Type B pancreatic cell (in vitro differentiated cells): ENCODE measurements around the gene EMID1. TPM values are rescaled to one million over a fixed set of nuclear protein-coding genes. Genes with fewer than 3 reads are reported as not detected.

Experiments used
- DNase-seq: peaks from one replicate; pipeline ENCODE4 v3.0.0; 2021; ENCODE audit warnings: mixed read lengths; ENCODE audit not compliant: unreplicated experiment; ENCODE audit errors: extremely low spot score
- H3K27ac Mint-ChIP-seq: 2 replicates; pipeline ENCODE4 v1.8.0; 2021; ENCODE audit warnings: mild to moderate bottlenecking, mixed read lengths
- H3K27me3 Mint-ChIP-seq: 2 replicates; pipeline ENCODE4 v1.8.0; 2021; ENCODE audit warnings: mixed read lengths
- H3K36me3 Mint-ChIP-seq: 2 replicates; pipeline ENCODE4 v1.8.0; 2021; ENCODE audit warnings: mixed read lengths
- H3K4me1 Mint-ChIP-seq: one replicate; pipeline ENCODE4 v1.8.0; 2021; ENCODE audit warnings: mixed read lengths; ENCODE audit not compliant: unreplicated experiment
- H3K4me3 Mint-ChIP-seq: 2 replicates; pipeline ENCODE4 v1.8.0; 2021; ENCODE audit warnings: mild to moderate bottlenecking, mixed read lengths
- H3K9me3 Mint-ChIP-seq: 2 replicates; pipeline ENCODE4 v1.8.0; 2021; ENCODE audit warnings: mixed read lengths
- total RNA-seq: library from RNA; stranded (reverse); gene quantifications from 2 replicates; pipeline ENCODE4 v1.2.1, GENCODE V29; 2021; ENCODE audit warnings: low replicate concordance
- TF ChIP-seq, protein P1 (sequence below): fragments of 200-600 bp; sonication (generic); conservative IDR thresholded peaks from 2 replicates; pipeline ENCODE4 v1.5.0; 2021; ENCODE audit warnings: antibody characterized with exemption, mild to moderate bottlenecking

EMID1 gene
- total RNA-seq, 1 donor from 2014 or later: 11.4 TPM

DNA sequence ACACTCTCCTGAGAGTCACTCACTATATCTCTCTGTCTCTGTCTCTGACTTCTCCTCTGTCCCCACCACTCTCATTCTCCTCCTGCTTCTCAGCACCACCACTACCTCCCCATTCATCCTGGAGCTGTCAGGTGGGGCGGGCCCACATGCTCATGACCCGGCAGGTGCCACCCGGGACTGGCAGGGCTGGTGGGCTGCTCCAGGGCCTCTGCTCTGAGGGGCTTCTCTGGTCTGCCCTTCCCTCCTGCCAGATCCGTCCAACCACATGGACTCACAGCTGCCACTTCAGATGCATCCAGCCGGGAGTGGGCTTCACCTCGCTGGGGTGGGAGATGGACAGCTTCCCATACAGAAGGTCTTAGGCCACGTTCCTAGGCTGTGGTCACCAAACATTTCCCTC is 4.8 kb upstream of the EMID1 start:
- TF ChIP-seq, protein P1, sequence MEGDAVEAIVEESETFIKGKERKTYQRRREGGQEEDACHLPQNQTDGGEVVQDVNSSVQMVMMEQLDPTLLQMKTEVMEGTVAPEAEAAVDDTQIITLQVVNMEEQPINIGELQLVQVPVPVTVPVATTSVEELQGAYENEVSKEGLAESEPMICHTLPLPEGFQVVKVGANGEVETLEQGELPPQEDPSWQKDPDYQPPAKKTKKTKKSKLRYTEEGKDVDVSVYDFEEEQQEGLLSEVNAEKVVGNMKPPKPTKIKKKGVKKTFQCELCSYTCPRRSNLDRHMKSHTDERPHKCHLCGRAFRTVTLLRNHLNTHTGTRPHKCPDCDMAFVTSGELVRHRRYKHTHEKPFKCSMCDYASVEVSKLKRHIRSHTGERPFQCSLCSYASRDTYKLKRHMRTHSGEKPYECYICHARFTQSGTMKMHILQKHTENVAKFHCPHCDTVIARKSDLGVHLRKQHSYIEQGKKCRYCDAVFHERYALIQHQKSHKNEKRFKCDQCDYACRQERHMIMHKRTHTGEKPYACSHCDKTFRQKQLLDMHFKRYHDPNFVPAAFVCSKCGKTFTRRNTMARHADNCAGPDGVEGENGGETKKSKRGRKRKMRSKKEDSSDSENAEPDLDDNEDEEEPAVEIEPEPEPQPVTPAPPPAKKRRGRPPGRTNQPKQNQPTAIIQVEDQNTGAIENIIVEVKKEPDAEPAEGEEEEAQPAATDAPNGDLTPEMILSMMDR: no peak
- no peak for DNase-seq
- H3K4me1 Mint-ChIP-seq: peaks cover 26% of the 10 kb centered on the region
- no peaks in the 10 kb centered on the region for H3K36me3 Mint-ChIP-seq
- peaks cover 7% of the 10 kb centered on the region for H3K27me3 Mint-ChIP-seq
- H3K27ac Mint-ChIP-seq: peak overlapping the region; percentile 34
- H3K9me3 Mint-ChIP-seq: no peaks in the 10 kb centered on the region
- no peak overlapping the region for H3K4me3 Mint-ChIP-seq

- TF ChIP-seq, protein P1: no peak
- H3K4me3 Mint-ChIP-seq: no peak overlapping the region
- no peak for DNase-seq
- no peaks in the 10 kb centered on the region for H3K9me3 Mint-ChIP-seq
- peaks cover 25% of the 10 kb centered on the region for H3K4me1 Mint-ChIP-seq
- no peak overlapping the region for H3K27ac Mint-ChIP-seq
- no peaks in the 10 kb centered on the region for H3K36me3 Mint-ChIP-seq
- peaks cover 10% of the 10 kb centered on the region for H3K27me3 Mint-ChIP-seq
These were observed 3.9 kb upstream of the EMID1 start for GRCh38 chr22:29201782-29202181.

DNA sequence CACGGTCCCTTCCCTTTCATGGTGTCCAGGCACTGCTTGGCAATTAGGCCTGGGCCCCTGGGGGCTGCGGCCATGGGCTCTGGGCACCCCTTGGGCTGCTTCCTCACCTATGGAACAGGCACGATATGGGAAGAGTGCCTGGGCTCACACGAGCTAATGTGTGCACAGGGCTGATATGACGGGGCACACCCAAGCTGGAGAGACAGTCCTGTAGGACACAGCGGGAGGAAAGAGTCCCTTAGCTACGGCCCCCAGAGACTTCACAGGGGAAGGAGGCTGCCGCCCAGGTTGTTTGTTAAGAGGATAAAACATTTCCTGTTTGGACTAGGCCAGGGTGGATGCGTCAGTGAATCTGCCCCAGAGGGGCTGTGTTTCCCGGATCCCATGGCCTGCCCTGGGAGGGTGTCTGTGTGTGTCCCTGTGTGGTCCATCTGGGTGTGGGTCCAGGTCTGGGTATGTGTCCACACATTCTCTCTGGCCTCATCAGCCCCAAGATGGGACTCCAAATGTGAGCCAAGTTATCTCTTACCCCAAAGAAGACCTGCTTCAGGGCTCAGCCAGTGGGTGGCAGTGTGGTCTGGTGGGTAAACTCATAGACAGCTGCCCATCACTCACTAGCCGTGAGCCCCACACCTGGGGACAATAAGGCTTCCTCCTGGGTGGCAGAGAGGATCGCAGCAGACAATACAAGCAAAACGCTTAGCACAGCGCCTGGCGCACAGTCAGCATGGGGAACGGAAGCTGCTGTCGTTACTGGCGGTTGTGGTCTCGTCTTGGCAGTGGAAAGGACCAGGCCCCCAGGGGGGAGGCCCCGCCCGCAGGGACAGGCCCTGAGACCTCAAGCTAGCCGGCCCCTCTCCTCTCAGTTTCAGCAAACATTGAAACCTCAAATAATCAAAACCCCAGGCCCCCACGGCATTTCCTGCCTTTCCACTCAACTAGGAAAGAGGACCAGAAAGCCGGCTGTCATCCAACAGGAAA is 3.2 kb upstream of the EMID1 start:
- TF ChIP-seq, protein P1: peak; percentile 40
- peak overlapping the region; percentile 40 for H3K4me3 Mint-ChIP-seq
- H3K27ac Mint-ChIP-seq: no peak overlapping the region
- no peaks in the 10 kb centered on the region for H3K36me3 Mint-ChIP-seq
- no peaks in the 10 kb centered on the region for H3K9me3 Mint-ChIP-seq
- no peak for DNase-seq
- peaks cover 29% of the 10 kb centered on the region for H3K4me1 Mint-ChIP-seq
- peaks cover 10% of the 10 kb centered on the region for H3K27me3 Mint-ChIP-seq

DNA sequence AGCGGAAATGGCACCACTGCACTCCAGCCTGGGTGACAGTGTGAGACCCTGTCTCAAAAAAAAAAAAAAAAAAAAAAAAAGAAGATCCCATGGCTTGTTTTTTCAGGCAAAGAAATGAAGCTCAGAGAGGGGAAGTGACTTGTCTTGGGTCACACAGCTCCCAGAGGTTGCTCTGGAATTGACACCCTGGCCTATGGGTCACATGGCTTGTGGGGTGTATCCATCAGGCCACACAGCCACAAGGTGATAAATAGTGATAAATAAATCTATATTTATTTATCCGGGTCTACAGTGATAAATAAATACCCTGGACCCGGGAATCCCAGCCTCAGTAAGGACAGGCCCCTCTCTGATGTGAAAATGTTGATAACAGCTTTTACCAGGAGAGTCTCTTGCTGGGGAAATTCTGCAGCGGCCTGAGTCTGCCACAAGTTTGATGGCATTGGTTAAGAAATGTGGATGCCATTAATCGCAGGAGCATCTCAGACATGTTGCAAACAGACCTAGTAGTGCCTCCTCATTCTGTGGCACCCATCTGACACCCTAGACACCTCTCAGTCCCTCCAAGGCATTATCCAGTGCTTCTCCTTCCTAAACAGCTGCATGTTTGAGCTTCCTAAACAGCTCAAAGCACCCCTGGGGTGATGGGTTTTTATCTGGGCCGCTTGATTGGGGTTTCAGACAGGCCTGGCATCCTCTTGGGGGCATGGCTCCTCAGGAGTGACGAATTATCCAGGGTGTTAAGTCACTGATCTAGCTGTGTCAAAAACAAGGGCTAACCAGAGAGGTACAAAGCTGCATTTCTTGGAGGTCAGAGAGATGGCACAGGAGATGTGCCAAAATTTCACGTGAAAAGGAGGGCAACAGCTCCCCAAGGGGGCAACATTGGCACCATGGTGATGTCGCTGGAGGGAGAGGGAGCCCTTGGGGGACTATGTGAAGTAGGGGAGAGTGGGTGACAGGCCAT is 1.9 kb upstream of the EMID1 start:
- no peak for DNase-seq
- Mint-ChIP-seq H3K27ac (no peak overlapping the region), H3K9me3 (no peaks in the 10 kb centered on the region), H3K4me3 (peak overlapping the region; percentile 79), H3K36me3 (no peaks in the 10 kb centered on the region), H3K4me1 (peaks cover 29% of the 10 kb centered on the region), H3K27me3 (peaks cover 10% of the 10 kb centered on the region)
- TF ChIP-seq, protein P1: no peak

DNA sequence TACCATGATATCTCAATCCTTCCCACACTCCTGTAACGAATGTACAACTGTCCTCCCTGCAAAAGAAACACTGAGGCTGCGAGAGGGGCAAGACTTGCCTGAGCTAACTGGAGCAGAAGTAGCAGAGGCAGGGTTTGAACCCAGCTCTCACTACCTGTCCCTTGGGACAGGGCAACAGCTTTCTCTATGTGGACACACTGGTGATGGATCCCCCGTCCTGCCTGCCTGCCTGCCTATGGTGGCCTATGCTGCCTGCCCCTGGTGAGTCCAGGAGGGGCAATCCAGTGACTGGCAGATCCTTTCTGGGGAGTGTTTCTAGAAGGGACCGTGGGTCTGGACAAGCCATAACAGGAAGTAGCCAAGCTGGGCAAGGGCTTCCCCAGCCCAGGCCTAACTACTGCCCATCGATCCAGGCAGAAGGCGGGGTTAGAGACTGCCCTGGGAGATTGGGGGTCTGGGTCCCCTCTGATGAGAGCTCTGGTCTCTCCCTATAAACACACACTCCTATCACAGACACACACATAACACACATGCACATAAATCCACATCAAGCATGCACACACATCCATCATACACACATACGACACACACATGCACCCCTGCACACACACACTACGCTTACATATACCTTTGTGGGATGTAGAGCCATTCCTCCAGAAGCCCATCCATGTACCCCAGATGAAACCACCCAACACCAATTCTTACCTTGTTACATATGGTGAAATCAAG is 1.1 kb upstream of the EMID1 start:
- TF ChIP-seq, protein P1: no peak
- Mint-ChIP-seq H3K4me3 (peak overlapping the region; percentile 79), H3K36me3 (no peaks in the 10 kb centered on the region), H3K4me1 (peaks cover 31% of the 10 kb centered on the region), H3K9me3 (no peaks in the 10 kb centered on the region), H3K27ac (no peak overlapping the region), H3K27me3 (peaks cover 10% of the 10 kb centered on the region)
- DNase-seq: no peak
